NCI-H1436 treated with DMSO at 0.1 percent for 48 hours (cell line): ENCODE results near the gene ZBTB44.
"Not testable (repeated sequence)": the region's sequence is repeated elsewhere in the genome, so short reads cannot be mapped to it uniquely, and the experiment has no call there.

Source experiments
- DNase-seq: peaks from one replicate; lab custom pipeline; 2025; lab: John Stamatoyannopoulos, UW

ZBTB44 gene

GRCh38 chr11:130249929-130250328 is 64.8 kb downstream of the ZBTB44 start:
- not testable (repeated sequence) for DNase-seq

GRCh38 chr11:130249371-130249770 is 65.3 kb downstream of the ZBTB44 start:
- no peak for DNase-seq

GRCh38 chr11:130247319-130247718 is 67.4 kb downstream of the ZBTB44 start:
- no peak for DNase-seq

- DNase-seq: no peak
Measured at GRCh38 chr11:130246738-130247137, 68.0 kb downstream of the ZBTB44 start.

GRCh38 chr11:130246270-130246669 is 68.4 kb downstream of the ZBTB44 start:
- no peak for DNase-seq

GRCh38 chr11:130245375-130245774 is 69.3 kb downstream of the ZBTB44 start:
- not testable (repeated sequence) for DNase-seq

GRCh38 chr11:130244848-130245247 is 69.9 kb downstream of the ZBTB44 start:
- no peak for DNase-seq

GRCh38 chr11:130243816-130244215 is 70.9 kb downstream of the ZBTB44 start:
- DNase-seq: no peak

- no peak for DNase-seq
Measured at GRCh38 chr11:130241713-130242112, 73.0 kb downstream of the ZBTB44 start.

GRCh38 chr11:130237282-130238006 is 77.3 kb downstream of the ZBTB44 start:
- DNase-seq: no peak

- no peak for DNase-seq
Measured at GRCh38 chr11:130234315-130234714, 80.4 kb downstream of the ZBTB44 start.

GRCh38 chr11:130233888-130234287 is 80.8 kb downstream of the ZBTB44 start:
- not testable (repeated sequence) for DNase-seq

- not testable (repeated sequence) for DNase-seq
Measured at GRCh38 chr11:130233486-130233885, 81.2 kb downstream of the ZBTB44 start.

- DNase-seq: no peak
Measured at GRCh38 chr11:130227373-130227772, 87.3 kb downstream of the ZBTB44 start.

- no peak for DNase-seq
Measured at GRCh38 chr11:130223291-130223971, 91.3 kb downstream of the ZBTB44 start.

- DNase-seq: no peak
Measured at GRCh38 chr11:130220311-130221035, 94.2 kb downstream of the ZBTB44 start.

GRCh38 chr11:130219148-130219547 is 95.6 kb downstream of the ZBTB44 start:
- DNase-seq: no peak

- no peak for DNase-seq
Measured at GRCh38 chr11:130218501-130219070, 96.1 kb downstream of the ZBTB44 start.

GRCh38 chr11:130217133-130218031 is 97.3 kb downstream of the ZBTB44 start:
- DNase-seq: no peak

- DNase-seq: no peak
Measured at GRCh38 chr11:130216591-130217132, 98.1 kb downstream of the ZBTB44 start.

GRCh38 chr11:130216221-130216550 is 98.5 kb downstream of the ZBTB44 start:
- no peak for DNase-seq
